Effector memory CD4-positive, alpha-beta T cell (primary cell): ENCODE measurements around the gene UPF3A.

Source experiments
- DNase-seq, 3 donors: peaks; one replicate each; pipeline ENCODE4 v3.0.0-alpha.2; 2020
- H3K27ac ChIP-seq: 2 replicates; pipeline ENCODE4 v1.7.0; 2013; ENCODE audit warnings: mild to moderate bottlenecking, low read length, moderate library complexity; ENCODE audit not compliant: insufficient read depth, poor library complexity, severe bottlenecking
- H3K27me3 ChIP-seq: replicated peaks from 2 replicates; pipeline ENCODE4 v1.7.0; 2013; ENCODE audit warnings: mild to moderate bottlenecking, low read length; ENCODE audit not compliant: insufficient read depth, control insufficient read depth, poor library complexity, severe bottlenecking
- H3K36me3 ChIP-seq: 2 replicates; pipeline ENCODE4 v1.7.0; 2013; ENCODE audit warnings: mild to moderate bottlenecking, low read length, moderate library complexity; ENCODE audit not compliant: control insufficient read depth, insufficient read depth
- H3K4me1 ChIP-seq: 2 replicates; pipeline ENCODE4 v1.7.0; 2013; ENCODE audit warnings: low read length, mild to moderate bottlenecking; ENCODE audit not compliant: control insufficient read depth, insufficient read depth, poor library complexity, severe bottlenecking
- H3K4me3 ChIP-seq: 2 replicates; pipeline ENCODE4 v1.7.0; 2013; ENCODE audit warnings: low read length, low read depth, mild to moderate bottlenecking; ENCODE audit not compliant: insufficient read depth, poor library complexity, severe bottlenecking
- H3K9me3 ChIP-seq: 2 replicates; pipeline ENCODE4 v1.7.0; 2013; ENCODE audit warnings: mild to moderate bottlenecking, low read length, moderate library complexity; ENCODE audit not compliant: control insufficient read depth
- total RNA-seq, 3 donors: gene quantifications; one replicate each; lab custom pipeline; 2026; lab: John Stamatoyannopoulos, UW

UPF3A gene
- 34.5 to 45.5 (median 35.3) reads per million in 3 donors for total RNA-seq

- DNase-seq, result peak; percentile 75 to 85 (median 81)
- H3K4me1 ChIP-seq, result peaks cover 21% of the 10 kb centered on the region
- peaks cover 11% of the 10 kb centered on the region for H3K36me3 ChIP-seq
- H3K9me3 ChIP-seq, result no peaks in the 10 kb centered on the region
- no peaks in the 10 kb centered on the region for H3K27me3 ChIP-seq
- peak within 1 kb of the TSS; percentile 94 for H3K27ac ChIP-seq
- H3K4me3 ChIP-seq, result peak within 1 kb of the TSS; percentile 97
Measured at GRCh38 chr13:114281351-114282040, at the start of gene UPF3A. TSS of gene UPF3A (plus strand) at chr13:114281601. CDS start at chr13:114281640, 39 bp downstream.

GRCh38 chr13:114231886-114232285, 49.5 kb upstream of the UPF3A start:
- Histone ChIP-seq H3K36me3 (no peaks in the 10 kb centered on the region), H3K4me3 (no peak overlapping the region), H3K27me3 (no peaks in the 10 kb centered on the region), H3K27ac (no peak overlapping the region), H3K4me1 (peaks cover 11% of the 10 kb centered on the region), H3K9me3 (no peaks in the 10 kb centered on the region)
- no peak for DNase-seq

- peak overlapping the region; percentile 66 for H3K4me3 ChIP-seq
- H3K36me3 ChIP-seq, result peaks cover 15% of the 10 kb centered on the region
- no peaks in the 10 kb centered on the region for H3K9me3 ChIP-seq
- H3K27me3 ChIP-seq, result no peaks in the 10 kb centered on the region
- no peak for DNase-seq
- peaks cover 7% of the 10 kb centered on the region for H3K4me1 ChIP-seq
- H3K27ac ChIP-seq, result no peak overlapping the region
Measured at GRCh38 chr13:114234266-114234644, 47.1 kb upstream of the UPF3A start.

GRCh38 chr13:114234645-114235421, 46.6 kb upstream of the UPF3A start, which contains the start of gene CDC16:
TSS of gene CDC16 (plus strand) at chr13:114234897. CDS start at chr13:114235085, 188 bp downstream.
- Histone ChIP-seq H3K9me3 (no peaks in the 10 kb centered on the region), H3K36me3 (peaks cover 17% of the 10 kb centered on the region), H3K4me3 (peak within 1 kb of the TSS; percentile 66), H3K4me1 (peaks cover 7% of the 10 kb centered on the region), H3K27ac (peak within 1 kb of the TSS; percentile 60), H3K27me3 (no peaks in the 10 kb centered on the region)
- DNase-seq, result peak; percentile 55 to 69 (median 55)

- Histone ChIP-seq H3K27me3 (no peaks in the 10 kb centered on the region), H3K4me3 (peak overlapping the region; percentile 66), H3K36me3 (peaks cover 21% of the 10 kb centered on the region), H3K9me3 (no peaks in the 10 kb centered on the region), H3K27ac (no peak overlapping the region), H3K4me1 (peaks cover 7% of the 10 kb centered on the region)
- no peak for DNase-seq
Measured at GRCh38 chr13:114235697-114236096, 45.7 kb upstream of the UPF3A start.

GRCh38 chr13:114236227-114236626, 45.2 kb upstream of the UPF3A start:
- H3K27ac ChIP-seq, result no peak overlapping the region
- H3K4me3 ChIP-seq, result peak overlapping the region; percentile 66
- no peaks in the 10 kb centered on the region for H3K27me3 ChIP-seq
- H3K36me3 ChIP-seq, result peaks cover 26% of the 10 kb centered on the region
- no peaks in the 10 kb centered on the region for H3K9me3 ChIP-seq
- peaks cover 7% of the 10 kb centered on the region for H3K4me1 ChIP-seq
- no peak for DNase-seq

GRCh38 chr13:114237415-114238112, 43.8 kb upstream of the UPF3A start:
- Histone ChIP-seq H3K27me3 (no peaks in the 10 kb centered on the region), H3K9me3 (no peaks in the 10 kb centered on the region), H3K4me3 (no peak overlapping the region), H3K27ac (no peak overlapping the region), H3K36me3 (peaks cover 38% of the 10 kb centered on the region), H3K4me1 (peaks cover 7% of the 10 kb centered on the region)
- DNase-seq, result no peak

- Histone ChIP-seq H3K9me3 (no peaks in the 10 kb centered on the region), H3K36me3 (peaks cover 79% of the 10 kb centered on the region), H3K27ac (no peak overlapping the region), H3K4me1 (no peaks in the 10 kb centered on the region), H3K4me3 (no peak overlapping the region), H3K27me3 (no peaks in the 10 kb centered on the region)
- DNase-seq, result no peak
Measured at GRCh38 chr13:114241918-114242317, 39.5 kb upstream of the UPF3A start.

- Histone ChIP-seq H3K27ac (no peak overlapping the region), H3K36me3 (peaks cover 73% of the 10 kb centered on the region), H3K27me3 (no peaks in the 10 kb centered on the region), H3K4me3 (no peak overlapping the region), H3K9me3 (no peaks in the 10 kb centered on the region), H3K4me1 (no peaks in the 10 kb centered on the region)
- no peak for DNase-seq
Measured at GRCh38 chr13:114243971-114244370, 37.4 kb upstream of the UPF3A start.
